Measurements from ENCODE around the gene MKLN1.

The MKLN1 gene

DNA sequence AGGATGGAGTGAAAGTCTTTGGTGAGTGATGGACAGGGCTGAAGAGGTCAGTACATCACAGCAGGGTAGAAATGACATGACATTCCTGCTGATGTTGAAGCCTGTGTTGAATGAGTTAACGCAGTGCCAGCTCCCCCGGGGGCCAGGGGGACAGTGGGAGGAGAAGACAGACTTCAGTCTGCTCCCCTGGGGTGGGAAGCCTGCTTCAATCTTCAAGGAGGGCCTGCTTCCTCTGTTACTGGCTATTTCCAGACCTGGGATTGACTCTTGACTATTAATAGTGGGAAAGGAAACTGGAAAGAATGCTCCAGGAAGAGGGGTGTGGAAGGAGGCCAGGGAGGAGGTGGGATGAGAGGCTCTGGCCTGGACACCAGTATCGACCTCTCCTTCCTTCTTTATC, 201.5 kb downstream of the MKLN1 start:
- DNase-seq = no peak

DNA sequence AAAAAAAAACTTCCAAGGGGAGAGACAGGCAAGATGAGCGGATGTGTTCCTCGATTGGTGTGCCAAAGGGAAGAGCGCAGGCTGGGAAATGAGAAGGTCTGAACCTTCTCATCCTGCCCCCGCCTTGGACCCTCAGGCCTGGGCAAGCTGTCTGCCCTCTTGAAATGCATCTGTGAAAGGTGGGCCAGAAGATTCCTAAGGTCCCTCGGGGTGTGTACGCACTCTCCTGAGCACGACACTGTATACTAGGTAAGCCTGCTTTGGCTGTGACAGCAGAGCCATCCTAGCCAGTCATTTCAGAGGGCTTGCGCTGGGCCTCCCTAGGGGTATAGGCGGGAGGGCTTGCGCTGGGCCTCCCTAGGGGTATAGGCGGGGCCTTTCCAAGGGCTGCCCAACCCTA, 201.9 kb downstream of the MKLN1 start:
- DNase-seq = no peak

DNA sequence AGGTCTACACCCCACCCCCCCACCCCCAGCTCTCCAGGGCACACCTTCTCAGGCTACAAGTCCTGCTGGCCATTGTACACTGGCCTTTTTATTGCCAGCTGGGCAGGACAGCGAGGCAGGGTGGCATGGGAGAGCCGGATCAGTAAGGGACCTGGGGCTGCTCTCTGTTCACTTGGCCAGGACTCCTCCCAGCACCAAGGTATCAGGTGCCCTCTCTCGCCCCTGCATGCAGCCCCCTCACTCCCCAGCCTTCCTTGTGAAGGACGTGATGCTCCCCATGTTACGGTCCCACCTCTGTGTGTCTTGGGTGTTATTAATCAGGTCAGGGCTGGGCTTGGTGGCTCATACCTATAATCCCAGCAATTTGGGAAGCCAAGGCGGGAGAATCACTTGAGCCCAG, 202.5 kb downstream of the MKLN1 start:
- no peak for DNase-seq

DNA sequence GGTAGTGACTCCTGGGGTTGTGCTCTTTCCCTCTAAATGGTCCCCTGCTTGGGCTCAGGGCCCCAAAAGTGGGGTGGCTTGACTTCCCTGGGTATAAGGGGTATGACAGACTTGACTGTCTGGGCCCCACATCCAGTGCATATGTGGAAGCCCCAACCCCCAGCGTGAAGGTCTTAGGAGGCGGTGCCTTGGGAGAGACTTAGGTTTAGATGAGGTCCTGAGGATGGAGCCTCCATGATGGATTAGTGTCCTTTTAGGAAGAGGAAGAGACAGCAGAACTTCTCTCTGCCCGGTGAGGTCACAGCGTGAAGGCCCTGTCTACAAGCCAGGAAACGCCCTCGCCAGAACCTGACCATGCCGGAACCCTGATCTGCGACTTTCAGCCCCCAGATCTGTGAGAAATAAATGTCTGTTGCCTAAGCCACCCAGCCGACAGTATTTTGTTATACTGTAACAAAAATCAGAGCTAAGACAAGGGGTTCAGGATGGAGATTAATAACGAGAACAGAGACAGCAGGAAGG, 205.0 kb downstream of the MKLN1 start:
- DNase-seq = no peak

DNA sequence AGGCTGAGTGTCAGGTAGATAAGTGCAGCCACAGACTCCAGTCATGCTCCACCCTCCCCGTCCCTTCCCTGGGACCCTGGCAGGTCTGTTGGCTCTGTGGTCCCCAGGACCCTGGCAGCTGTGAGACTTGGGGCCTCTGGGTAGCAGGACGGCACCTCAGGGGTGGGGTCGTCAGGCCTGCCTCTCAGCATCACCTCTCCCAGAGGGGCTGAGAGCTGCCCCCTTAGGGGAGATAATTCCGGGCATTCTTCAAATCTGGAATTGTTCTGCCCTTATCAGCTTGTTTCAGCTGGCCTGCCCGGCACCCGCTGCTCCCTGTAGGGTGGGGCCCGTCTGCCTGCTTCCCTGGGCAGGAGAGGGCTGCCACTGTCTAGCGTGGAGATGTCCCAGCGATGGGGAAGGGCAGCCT, 205.5 kb downstream of the MKLN1 start:
- DNase-seq = no peak

DNA sequence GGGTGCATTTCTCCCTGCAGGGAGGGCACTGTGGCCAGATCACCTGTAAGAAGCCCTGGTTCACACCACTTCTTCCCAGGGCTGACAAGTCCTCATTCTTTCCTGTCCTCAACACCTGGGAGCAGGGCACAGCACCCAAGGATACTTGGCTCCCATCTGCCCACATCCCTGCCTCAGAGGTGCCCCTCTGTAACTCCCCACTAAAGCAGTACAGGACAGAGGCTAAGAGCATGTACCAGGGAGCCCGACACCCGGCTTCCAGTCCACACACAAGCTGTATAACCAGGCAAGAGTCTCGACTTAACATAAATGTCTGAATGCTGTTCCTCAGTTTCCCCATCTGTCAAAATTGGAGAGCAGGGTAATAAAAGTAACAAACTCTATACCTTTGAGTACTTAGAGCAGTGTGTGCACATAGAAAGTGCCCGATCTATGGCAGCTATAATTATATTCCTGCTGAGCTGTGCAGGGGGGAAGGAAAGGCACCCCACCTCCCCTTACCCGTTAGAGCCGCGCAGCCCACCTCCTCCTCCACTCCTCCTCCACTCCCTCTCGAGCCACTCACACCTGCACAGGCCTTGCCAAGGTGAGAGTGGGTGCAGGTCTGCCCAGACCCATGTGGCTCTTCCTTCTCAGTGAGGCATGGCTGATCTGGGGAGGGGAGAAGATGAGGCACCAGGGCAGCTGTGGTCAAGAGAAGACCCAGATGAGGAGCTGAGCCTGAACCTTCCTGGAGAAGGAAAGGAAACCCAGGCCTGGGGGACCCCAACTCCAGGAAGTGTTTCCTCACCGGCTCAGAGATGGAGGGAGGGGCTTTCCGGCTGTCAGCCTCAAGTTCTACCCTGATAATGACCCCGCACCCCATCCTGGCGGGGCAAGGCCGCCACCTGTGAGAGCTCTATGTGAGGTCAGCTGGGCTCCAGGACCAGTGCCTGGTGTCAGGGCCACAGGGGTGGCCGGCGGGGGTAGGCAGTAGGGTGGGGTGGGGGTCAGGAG, 206.2 kb downstream of the MKLN1 start:
- no peak for DNase-seq

DNA sequence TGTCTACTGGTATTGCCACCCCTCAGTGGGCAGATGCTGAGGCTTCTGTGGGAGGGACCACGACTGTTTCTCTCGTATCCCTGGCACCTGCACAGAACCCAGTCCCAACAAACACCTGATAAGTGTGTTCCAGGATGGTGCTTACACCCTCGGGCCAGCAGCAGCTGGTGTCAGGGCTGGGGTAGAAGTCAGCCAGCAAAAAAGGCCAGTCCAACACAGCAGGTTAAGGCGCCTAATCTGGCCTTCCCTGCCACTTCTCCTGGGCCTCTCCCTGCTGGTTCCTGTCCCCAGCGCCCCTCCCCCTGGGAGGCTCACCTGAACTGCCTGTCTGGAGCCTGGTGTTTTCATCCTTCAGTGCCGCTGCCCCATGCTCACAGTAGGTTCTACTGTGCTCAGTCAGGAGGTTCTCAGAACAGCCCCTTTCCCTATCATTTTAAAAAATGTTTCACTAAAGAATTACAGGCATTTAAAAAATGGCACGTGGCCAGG, 208.7 kb downstream of the MKLN1 start:
- no peak for DNase-seq

DNA sequence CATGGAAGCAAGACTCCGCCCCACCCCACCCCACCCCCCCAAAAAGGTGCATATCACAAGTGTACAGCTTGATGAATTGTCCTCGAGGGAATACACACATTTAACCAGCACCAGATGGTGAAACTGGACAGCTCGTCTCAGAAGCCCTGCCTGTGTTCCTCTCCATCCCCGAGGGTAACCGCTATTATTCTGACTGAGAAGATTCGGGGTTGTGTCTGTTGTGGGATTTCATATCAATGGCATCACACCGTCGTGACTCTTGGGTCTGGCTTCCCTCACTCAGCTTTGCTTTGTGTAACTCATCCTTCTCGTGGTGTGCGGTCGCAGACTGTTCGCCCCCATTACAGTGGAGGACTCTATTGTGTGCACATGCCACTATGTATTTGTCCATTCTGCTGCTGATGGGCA, 209.9 kb downstream of the MKLN1 start:
- no peak for DNase-seq

DNA sequence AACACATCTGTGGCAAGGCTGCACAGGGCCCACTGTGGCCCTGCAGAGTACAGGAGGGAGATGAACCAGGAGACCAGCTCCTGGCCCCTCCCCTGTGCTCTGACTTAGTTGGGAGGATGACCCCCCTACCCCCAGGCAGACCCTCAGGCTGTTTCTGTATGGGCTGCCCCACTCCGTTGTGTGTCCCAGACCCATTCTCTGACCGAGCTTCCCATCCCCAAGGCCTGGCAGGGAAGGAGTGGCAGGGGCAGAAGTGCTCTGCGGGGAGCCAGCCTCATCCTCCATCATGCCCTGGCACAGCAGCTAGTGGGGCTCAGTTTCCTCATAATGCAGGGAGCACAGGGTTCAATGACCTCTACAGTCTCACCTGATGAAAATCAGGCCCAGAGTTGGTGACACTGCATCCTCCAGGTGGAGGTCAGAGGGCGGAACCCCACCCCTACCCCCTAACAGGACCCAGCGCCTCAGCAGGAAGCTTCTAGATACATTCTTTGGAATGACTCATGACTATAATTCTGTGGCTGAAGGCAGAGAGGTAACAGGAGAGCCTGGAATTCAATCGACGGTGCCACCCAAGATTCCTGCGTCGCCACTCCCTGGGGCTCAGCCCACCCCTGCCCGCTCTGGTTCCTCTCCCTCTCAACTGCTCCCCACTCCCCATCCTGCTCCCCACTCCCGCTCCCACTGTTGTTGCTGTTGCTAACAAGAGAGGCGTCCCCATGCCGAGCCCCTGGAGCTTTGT, 210.6 kb downstream of the MKLN1 start:
- no peak for DNase-seq

DNA sequence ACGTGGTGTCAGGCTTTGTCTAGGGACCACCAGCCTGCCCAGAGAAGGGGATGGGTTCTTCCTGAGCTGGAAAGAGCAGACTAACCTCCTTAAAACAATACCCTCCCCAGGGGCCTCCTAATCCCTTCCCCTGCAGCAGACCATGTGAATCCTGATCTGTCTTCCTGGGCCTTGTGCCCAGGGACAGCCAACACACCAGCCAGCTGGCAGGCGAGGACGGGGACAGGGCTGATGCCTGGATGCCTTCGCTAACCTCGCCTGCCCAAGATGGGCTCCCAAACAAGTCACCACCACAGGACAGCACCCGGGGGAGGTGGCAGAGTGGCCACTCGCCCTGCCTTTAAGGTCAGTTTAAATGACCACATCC, 211.1 kb downstream of the MKLN1 start:
- no peak for DNase-seq

DNA sequence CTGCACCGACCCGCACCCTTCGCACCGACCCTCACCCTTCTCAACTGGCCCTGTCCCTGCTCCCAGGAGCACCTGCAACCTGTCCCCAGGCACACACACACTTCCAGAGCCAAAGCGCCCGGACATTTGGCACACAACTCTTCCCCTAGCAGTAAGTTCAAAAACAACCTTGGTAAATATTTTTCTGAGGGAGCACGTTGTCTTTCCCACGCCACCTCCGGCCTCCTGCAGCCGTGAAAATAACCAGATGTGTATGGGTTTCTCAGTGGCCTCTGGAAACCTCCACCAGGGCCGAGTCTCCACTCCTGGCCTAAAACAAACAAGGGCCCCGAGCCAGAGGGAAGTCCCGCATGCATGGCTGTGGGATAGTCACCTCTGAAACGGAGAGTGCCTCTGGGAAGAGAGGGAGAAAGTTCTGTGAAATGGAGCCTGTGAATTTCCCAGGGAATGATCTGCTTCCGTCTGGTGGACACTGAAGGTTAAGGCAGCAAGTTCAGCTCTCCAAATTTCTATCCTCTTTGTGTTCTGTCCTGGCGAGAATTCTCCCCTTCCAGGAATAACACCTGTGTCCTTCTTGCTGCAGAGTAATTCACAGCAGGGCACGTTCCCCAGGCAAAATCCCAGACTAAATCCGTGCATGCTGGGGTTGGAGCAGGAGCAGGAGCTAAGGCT, 213.0 kb downstream of the MKLN1 start:
- no peak for DNase-seq

DNA sequence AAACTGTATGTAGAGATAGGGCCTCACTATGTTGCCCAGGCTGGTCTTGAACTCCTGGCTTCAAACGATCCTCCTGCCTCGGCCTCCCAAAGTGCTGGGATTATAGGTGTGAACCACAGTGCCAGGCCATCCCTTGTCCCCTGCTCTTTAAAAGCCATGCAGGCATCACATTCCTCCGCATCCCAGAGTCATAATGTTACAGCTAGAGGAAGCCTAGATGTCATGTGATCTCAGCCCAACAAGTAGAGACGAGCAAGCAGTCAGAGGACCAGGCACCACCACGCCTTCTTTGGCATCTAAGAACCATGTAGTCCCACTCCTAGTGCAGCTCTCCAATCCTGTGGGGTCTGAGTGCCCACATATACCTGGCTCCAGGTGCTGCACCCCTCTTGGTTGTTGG, 215.6 kb downstream of the MKLN1 start:
- no peak for DNase-seq

DNA sequence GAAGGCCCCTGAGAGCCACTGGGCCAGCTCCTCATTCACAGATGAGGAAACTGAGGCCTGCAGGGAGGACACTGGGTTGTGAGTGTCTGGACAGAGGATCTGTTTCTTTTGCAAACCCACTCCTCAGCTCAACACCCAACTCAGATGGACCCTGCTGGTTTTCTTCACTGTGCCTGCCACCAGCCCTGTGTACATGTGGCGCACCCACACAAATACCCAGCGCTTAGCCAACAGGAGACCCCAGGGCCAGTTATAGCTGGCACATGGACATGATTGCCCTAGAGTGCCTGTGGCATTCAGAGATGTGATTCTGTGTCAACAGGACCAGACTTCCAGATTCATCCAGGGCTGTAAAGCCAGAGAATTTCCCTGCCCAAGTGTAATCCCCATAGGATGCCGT, 216.3 kb downstream of the MKLN1 start:
- no peak for DNase-seq

DNA sequence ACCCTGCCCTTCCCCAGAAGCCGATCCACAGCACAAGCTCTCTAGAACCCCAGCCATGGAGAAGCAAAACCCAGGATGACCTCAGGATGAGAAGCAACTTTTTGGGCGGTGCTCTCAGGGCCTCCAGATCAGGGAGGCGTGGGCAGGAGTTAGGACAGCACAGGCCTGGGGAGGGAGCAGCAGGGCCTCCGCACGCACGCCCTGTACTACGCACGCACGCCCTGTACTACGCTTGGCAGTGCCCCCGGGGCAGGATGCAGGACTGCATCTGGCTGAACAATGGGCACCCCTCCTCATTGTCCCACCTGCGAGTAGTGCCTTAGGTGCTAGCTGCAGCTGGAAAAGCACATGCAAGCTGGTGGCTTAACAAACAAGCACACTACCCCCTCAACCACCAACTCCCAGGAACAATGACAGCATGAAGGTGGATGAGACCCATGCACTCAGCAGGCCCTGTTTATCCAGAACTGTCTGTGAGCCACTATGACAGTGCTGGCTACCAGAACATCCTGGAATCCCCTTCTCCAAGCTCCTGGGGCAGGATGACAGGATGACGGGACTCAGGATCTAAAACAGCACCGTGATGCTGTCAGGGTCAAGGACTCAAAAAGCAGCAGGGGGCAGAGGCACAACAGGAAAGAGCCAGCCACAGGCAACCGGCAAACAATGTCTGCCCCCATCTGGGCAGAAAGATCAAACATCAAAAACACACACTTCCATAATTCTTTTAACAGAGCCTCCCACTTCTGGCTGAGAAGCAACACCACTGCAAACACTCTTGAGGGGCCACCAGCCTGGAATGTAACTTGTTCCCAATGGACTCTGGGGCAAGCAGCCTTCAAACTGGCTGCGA, 217.0 kb downstream of the MKLN1 start:
- no peak for DNase-seq

DNA sequence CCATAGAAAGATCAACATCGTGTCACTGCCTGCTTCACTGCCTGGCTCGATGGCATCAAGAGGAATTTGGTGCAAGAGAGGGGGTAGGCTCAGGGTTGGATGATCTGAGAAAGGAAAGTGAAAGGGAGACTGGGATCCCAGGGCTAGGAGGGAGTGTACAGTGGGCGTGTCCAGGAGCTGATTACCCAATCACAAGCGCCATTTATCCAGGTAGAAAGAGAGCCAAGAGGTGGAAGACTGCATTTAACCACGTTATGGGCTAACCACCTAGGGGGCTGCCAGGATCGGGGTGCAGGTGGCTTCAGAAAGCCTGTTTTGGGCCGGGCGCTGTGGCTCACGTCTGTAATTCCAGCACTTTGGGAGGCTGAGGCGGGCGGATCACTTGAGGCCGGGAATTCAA, 218.4 kb downstream of the MKLN1 start:
- no peak for DNase-seq
